GM12891 (cell line): ENCODE data around the gene DIP2A.

ENCODE experiments used
- DNase-seq: peaks from one replicate; pipeline ENCODE4 v3.0.0; 2011; ENCODE audit warnings: low spot score; ENCODE audit not compliant: insufficient read length
- FAIRE-seq: peaks from 2 replicates; lab custom pipeline; 2011; peaks lifted over from hg19 to GRCh38; lab: Jason Lieb, UNC
- PAX5 ChIP-seq: IDR thresholded peaks from 2 replicates; pipeline ENCODE4 v1.6.1; 2011; ENCODE audit warnings: low read length, moderate library complexity, mild to moderate bottlenecking; ENCODE audit not compliant: insufficient read depth, severe bottlenecking
- POLR2A ChIP-seq: IDR thresholded peaks from 2 replicates; pipeline ENCODE4 v1.6.1; 2011; ENCODE audit warnings: low read depth, low read length, control low read depth
- POLR2AphosphoS5 ChIP-seq: IDR thresholded peaks from 2 replicates; pipeline ENCODE4 v1.6.1; 2011; ENCODE audit warnings: low read depth, low read length, control low read depth
- POU2F2 ChIP-seq: IDR thresholded peaks from 2 replicates; pipeline ENCODE4 v1.6.1; 2011; ENCODE audit warnings: low read depth, mild to moderate bottlenecking, control low read depth, low read length, moderate library complexity
- SPI1 ChIP-seq: IDR thresholded peaks from 2 replicates; pipeline ENCODE4 v1.6.1; 2011; ENCODE audit warnings: low read depth, low read length, control low read depth
- TAF1 ChIP-seq: IDR thresholded peaks from 2 replicates; pipeline ENCODE4 v1.6.1; 2011; ENCODE audit warnings: low read depth, low read length, control low read depth

DIP2A gene

GRCh38 chr21:46557469-46557868, 98.8 kb downstream of the DIP2A start:
- no peak for TF ChIP-seq TAF1
- TF ChIP-seq PAX5, result no peak
- no peak for TF ChIP-seq POU2F2
- no peak for TF ChIP-seq POLR2AphosphoS5
- no peak for TF ChIP-seq POLR2A
- TF ChIP-seq SPI1, result no peak
- FAIRE-seq (no peak), DNase-seq (no peak)

- no peak for DNase-seq
- FAIRE-seq, result no peak
These were observed 99.3 kb downstream of the DIP2A start for GRCh38 chr21:46557919-46558392.

GRCh38 chr21:46559291-46559983, 100.7 kb downstream of the DIP2A start:
- FAIRE-seq (peak; percentile 70), DNase-seq (no peak)
- TF ChIP-seq POLR2A, result no peak
- 0 out of 2 replicates have a peak, but pooled peaks have one; percentile 30 for TF ChIP-seq TAF1
- TF ChIP-seq PAX5, result no peak
- TF ChIP-seq POLR2AphosphoS5, result no peak
- no peak for TF ChIP-seq POU2F2

More at GRCh38 chr21:46557919-46558392, 99.3 kb downstream of the DIP2A start:
- TF ChIP-seq PAX5 (no peak), POU2F2 (no peak), TAF1 (no peak), POLR2AphosphoS5 (no peak), POLR2A (no peak), SPI1 (no peak)

GRCh38 chr21:46560568-46561444, 102.1 kb downstream of the DIP2A start:
- DNase-seq, result no peak
- TF ChIP-seq TAF1, result no peak
- TF ChIP-seq POU2F2, result no peak
- no peak for TF ChIP-seq POLR2A
- no peak for TF ChIP-seq SPI1
- TF ChIP-seq POLR2AphosphoS5, result no peak
- TF ChIP-seq PAX5, result no peak
- peak; percentile 70 for FAIRE-seq

GRCh38 chr21:46561445-46562090, 102.9 kb downstream of the DIP2A start:
- peak; percentile 47 for FAIRE-seq
- DNase-seq, result no peak
- no peak for TF ChIP-seq POLR2AphosphoS5
- TF ChIP-seq POLR2A, result no peak
- no peak for TF ChIP-seq POU2F2
- TF ChIP-seq PAX5, result no peak
- TF ChIP-seq TAF1, result no peak

GRCh38 chr21:46562472-46562871, 103.8 kb downstream of the DIP2A start:
- peak; percentile 56 for FAIRE-seq
- TF ChIP-seq POU2F2 (no peak), TAF1 (no peak), PAX5 (no peak), SPI1 (no peak), POLR2AphosphoS5 (no peak), POLR2A (no peak)
- DNase-seq, result peak; percentile 7

GRCh38 chr21:46562964-46563607, 104.4 kb downstream of the DIP2A start:
- DNase-seq, result no peak
- no peak for FAIRE-seq
- TF ChIP-seq POLR2A, result no peak
- no peak for TF ChIP-seq PAX5
- no peak for TF ChIP-seq POLR2AphosphoS5

- no peak for DNase-seq
- no peak for FAIRE-seq
- TF ChIP-seq POLR2A, result no peak
- TF ChIP-seq TAF1, result no peak
These were observed 105.7 kb downstream of the DIP2A start for GRCh38 chr21:46564391-46564790.

- FAIRE-seq (no peak), DNase-seq (no peak)
- no peak for TF ChIP-seq SPI1
- TF ChIP-seq POLR2A, result no peak
- no peak for TF ChIP-seq POU2F2
- TF ChIP-seq TAF1, result no peak
- TF ChIP-seq PAX5, result no peak
- no peak for TF ChIP-seq POLR2AphosphoS5
These were observed 108.7 kb downstream of the DIP2A start for GRCh38 chr21:46567348-46567747.
